Body of pancreas (tissue), 4 donors: Measurements from ENCODE around the gene MED25.

Source experiments
- CTCF ChIP-seq, 7 experiments: fragments of 450-650 bp in 4 of 7; fragments of 200-600 bp in 3 of 7; sonication (generic) in 3 of 7; IDR thresholded peaks; one replicate each; pipeline ENCODE4 v1.5.1; 2016 to 2019; ENCODE audit warnings: antibody characterized with exemption in 7 of 7
- POLR2A ChIP-seq, 3 donors: fragments of 450-650 bp; IDR thresholded peaks; one replicate each; pipeline ENCODE4 v1.6.1; 2016; ENCODE audit warnings: antibody characterized with exemption in 3 of 3, mild to moderate bottlenecking in 2 of 3

- TF ChIP-seq CTCF (IDR thresholded peaks at IDR 0.05) (no peak), POLR2A (IDR thresholded peaks at IDR 0.05) (no peak)
Observed at GRCh38 chr19:49874503-49875157, 56.5 kb downstream of the MED25 start.
